ENCODE results near the gene XRN1. TPM values are rescaled to one million over a fixed set of nuclear protein-coding genes. Genes with fewer than 3 reads are reported as not detected.
"Not testable (repeated sequence)": the region's sequence is repeated elsewhere in the genome, so short reads cannot be mapped to it uniquely, and the experiment has no call there.

The XRN1 gene
- polyA plus RNA-seq, 2 donors, result 4.3 to 4.9 TPM

DNA sequence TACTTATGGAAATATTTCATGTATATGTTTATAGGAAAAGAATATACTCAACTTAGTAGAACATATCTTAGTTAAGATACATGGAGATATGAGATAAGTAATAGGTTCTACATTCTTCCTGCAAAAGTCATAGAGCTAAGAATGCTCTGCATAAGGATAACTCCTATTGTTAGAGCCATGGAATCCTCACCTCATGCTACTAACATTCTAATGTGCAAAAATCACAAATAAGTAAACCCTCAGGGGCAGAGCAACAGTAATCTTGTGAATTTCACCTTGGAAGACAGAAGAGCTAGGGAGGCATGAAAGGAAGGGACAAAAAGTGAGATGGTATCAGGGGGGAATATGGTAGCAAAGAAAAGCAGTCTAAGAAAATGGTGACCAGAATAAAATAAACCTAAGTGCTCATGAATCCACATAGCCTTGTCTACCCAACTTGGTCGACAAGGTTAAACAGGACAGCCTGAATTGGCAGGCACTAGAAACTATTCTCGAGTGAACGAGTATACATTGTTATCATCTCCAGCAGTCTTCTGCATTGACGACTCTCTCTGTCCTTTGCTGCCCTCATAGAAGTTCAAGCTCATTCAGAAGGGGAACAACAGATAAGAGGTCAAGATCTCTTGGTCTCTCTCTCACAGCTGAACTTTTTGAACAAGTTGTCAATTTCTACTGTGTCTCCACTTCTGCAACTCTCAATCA, 52.8 kb downstream of the XRN1 start:
- H3K27ac ChIP-seq (ENCODE audit: low read depth in 2 of 2, low read length in 1 of 2), result no peak overlapping the region
- H3K4me3 ChIP-seq (ENCODE audit: low read depth in 1 of 2, low read length in 2 of 2), result no peak overlapping the region
- no peaks in the 10 kb centered on the region for H3K27me3 ChIP-seq (ENCODE audit: control insufficient read depth in 1 of 2, insufficient read depth in 2 of 2, low read length in 2 of 2)
- no peaks in the 10 kb centered on the region for H3K4me1 ChIP-seq (ENCODE audit: control insufficient read depth in 2 of 2, insufficient read depth in 2 of 2, low read length in 1 of 2)
- no peaks in the 10 kb centered on the region for H3K9me3 ChIP-seq (ENCODE audit: control insufficient read depth in 2 of 2, insufficient read depth in 1 of 2, low read depth in 1 of 2, low read length in 1 of 2)
- peaks cover 4 to 10% of the 10 kb centered on the region in 2 donors for H3K36me3 ChIP-seq (ENCODE audit: control insufficient read depth in 2 of 2, insufficient read depth in 2 of 2, low read length in 1 of 2)
- 86 to 97% methylated on average over 4 of the region's 4 CpGs for WGBS, 2 donors

GRCh38 chr3:142385078-142385477, 62.8 kb downstream of the XRN1 start:
- WGBS, 2 donors, result 97 to 98% methylated on average over 2 of the region's 2 CpGs
- Histone ChIP-seq H3K36me3 (ENCODE audit: control insufficient read depth in 2 of 2, insufficient read depth in 2 of 2, low read length in 1 of 2) (peaks cover 3 to 5% of the 10 kb centered on the region in 2 donors), H3K4me1 (ENCODE audit: control insufficient read depth in 2 of 2, insufficient read depth in 2 of 2, low read length in 1 of 2) (no peaks in the 10 kb centered on the region), H3K27me3 (ENCODE audit: control insufficient read depth in 1 of 2, insufficient read depth in 2 of 2, low read length in 2 of 2) (no peaks in the 10 kb centered on the region), H3K9me3 (ENCODE audit: control insufficient read depth in 2 of 2, insufficient read depth in 1 of 2, low read depth in 1 of 2, low read length in 1 of 2) (no peaks in the 10 kb centered on the region), H3K4me3 (ENCODE audit: low read depth in 1 of 2, low read length in 2 of 2) (no peak overlapping the region), H3K27ac (ENCODE audit: low read depth in 2 of 2, low read length in 1 of 2) (no peak overlapping the region)

DNA sequence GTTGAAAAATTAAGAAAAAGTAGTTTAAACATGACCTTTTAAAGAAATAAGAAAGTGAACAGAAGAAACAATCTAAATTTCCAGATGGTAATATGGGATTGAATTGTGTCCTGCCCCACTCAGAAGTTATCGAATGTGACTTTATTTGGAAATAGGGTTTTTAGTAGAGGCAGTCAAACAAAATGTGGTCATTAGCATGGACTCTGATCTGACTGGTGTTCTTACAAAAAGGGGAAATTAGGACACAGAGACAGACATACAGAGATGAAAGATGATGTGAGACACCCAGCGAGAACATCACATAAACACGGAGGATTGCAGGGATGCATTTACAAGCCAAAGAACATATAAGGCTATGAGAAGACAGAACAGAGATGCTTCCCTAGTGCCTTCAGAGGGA, 73.2 kb downstream of the XRN1 start:
- Histone ChIP-seq H3K4me1 (ENCODE audit: control insufficient read depth in 2 of 2, insufficient read depth in 2 of 2, low read length in 1 of 2) (no peaks in the 10 kb centered on the region), H3K36me3 (ENCODE audit: control insufficient read depth in 2 of 2, insufficient read depth in 2 of 2, low read length in 1 of 2) (peaks cover 0 to 6% of the 10 kb centered on the region in 2 donors), H3K27ac (ENCODE audit: low read depth in 2 of 2, low read length in 1 of 2) (no peak overlapping the region), H3K4me3 (ENCODE audit: low read depth in 1 of 2, low read length in 2 of 2) (no peak overlapping the region), H3K9me3 (ENCODE audit: control insufficient read depth in 2 of 2, insufficient read depth in 1 of 2, low read depth in 1 of 2, low read length in 1 of 2) (no peaks in the 10 kb centered on the region), H3K27me3 (ENCODE audit: control insufficient read depth in 1 of 2, insufficient read depth in 2 of 2, low read length in 2 of 2) (no peaks in the 10 kb centered on the region)
- WGBS, 2 donors, result 95 to 97% methylated on average over 3 of the region's 3 CpGs

DNA sequence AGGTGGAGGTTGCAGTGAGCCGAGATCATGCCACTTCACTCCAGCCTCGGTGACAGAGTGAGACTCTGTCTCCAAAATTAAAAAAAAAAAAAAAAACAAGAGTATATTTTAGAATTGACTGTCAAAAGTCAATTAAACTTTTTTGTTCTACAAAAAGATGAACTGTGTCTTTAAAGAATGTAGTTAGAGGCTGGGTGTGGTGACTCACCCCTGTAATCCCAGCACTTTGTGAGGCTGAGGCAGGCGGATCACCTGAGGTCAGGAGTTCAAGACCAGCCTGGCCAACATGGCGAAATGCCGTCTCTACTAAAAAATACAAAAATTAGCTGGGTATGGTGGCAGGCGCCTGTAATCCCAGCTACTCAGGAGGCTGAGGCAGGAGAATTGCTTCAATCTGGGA, 78.3 kb downstream of the XRN1 start:
- not testable (repeated sequence) for H3K4me1 ChIP-seq (ENCODE audit: control insufficient read depth in 2 of 2, insufficient read depth in 2 of 2, low read length in 1 of 2); H3K36me3 ChIP-seq (ENCODE audit: control insufficient read depth in 2 of 2, insufficient read depth in 2 of 2, low read length in 1 of 2); H3K9me3 ChIP-seq (ENCODE audit: control insufficient read depth in 2 of 2, insufficient read depth in 1 of 2, low read depth in 1 of 2, low read length in 1 of 2); H3K27ac ChIP-seq (ENCODE audit: low read depth in 2 of 2, low read length in 1 of 2); H3K4me3 ChIP-seq (ENCODE audit: low read depth in 1 of 2, low read length in 2 of 2); H3K27me3 ChIP-seq (ENCODE audit: control insufficient read depth in 1 of 2, insufficient read depth in 2 of 2, low read length in 2 of 2)
- WGBS, 2 donors, result 89 to 92% methylated on average over 6 of the region's 6 CpGs

DNA sequence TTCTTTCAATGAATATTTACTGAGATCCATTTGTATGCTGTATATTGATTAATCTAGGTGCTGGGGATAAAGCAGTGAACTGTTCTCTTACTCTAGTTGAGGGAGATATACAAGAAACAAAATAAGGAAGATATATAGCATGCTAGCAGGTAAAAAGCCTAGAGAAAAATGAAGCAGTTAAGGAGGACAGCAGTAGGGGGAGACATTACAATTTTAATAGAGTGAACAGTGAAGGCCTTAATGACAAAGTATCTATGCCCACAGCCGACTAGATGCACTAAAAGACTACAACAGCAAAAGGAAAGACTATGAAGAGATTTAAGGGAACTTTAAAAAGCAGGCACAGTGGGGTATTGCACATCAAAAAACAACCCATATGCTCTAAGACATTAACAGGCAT, 81.4 kb downstream of the XRN1 start:
- H3K9me3 ChIP-seq (ENCODE audit: control insufficient read depth in 2 of 2, insufficient read depth in 1 of 2, low read depth in 1 of 2, low read length in 1 of 2), result no peaks in the 10 kb centered on the region
- no peak overlapping the region for H3K4me3 ChIP-seq (ENCODE audit: low read depth in 1 of 2, low read length in 2 of 2)
- 70 to 73% methylated on average over 1 of the region's 1 CpG for WGBS, 2 donors
- no peaks in the 10 kb centered on the region for H3K27me3 ChIP-seq (ENCODE audit: control insufficient read depth in 1 of 2, insufficient read depth in 2 of 2, low read length in 2 of 2)
- H3K27ac ChIP-seq (ENCODE audit: low read depth in 2 of 2, low read length in 1 of 2), result no peak overlapping the region
- no peaks in the 10 kb centered on the region for H3K36me3 ChIP-seq (ENCODE audit: control insufficient read depth in 2 of 2, insufficient read depth in 2 of 2, low read length in 1 of 2)
- H3K4me1 ChIP-seq (ENCODE audit: control insufficient read depth in 2 of 2, insufficient read depth in 2 of 2, low read length in 1 of 2), result no peaks in the 10 kb centered on the region

GRCh38 chr3:142363936-142364467, 83.8 kb downstream of the XRN1 start:
- Histone ChIP-seq H3K4me1 (ENCODE audit: control insufficient read depth in 2 of 2, insufficient read depth in 2 of 2, low read length in 1 of 2) (no peaks in the 10 kb centered on the region), H3K9me3 (ENCODE audit: control insufficient read depth in 2 of 2, insufficient read depth in 1 of 2, low read depth in 1 of 2, low read length in 1 of 2) (no peaks in the 10 kb centered on the region), H3K27ac (ENCODE audit: low read depth in 2 of 2, low read length in 1 of 2) (no peak overlapping the region), H3K4me3 (ENCODE audit: low read depth in 1 of 2, low read length in 2 of 2) (no peak overlapping the region), H3K36me3 (ENCODE audit: control insufficient read depth in 2 of 2, insufficient read depth in 2 of 2, low read length in 1 of 2) (no peaks in the 10 kb centered on the region), H3K27me3 (ENCODE audit: control insufficient read depth in 1 of 2, insufficient read depth in 2 of 2, low read length in 2 of 2) (no peaks in the 10 kb centered on the region)
- WGBS, 2 donors, result 79 to 92% methylated on average over 2 of the region's 2 CpGs

DNA sequence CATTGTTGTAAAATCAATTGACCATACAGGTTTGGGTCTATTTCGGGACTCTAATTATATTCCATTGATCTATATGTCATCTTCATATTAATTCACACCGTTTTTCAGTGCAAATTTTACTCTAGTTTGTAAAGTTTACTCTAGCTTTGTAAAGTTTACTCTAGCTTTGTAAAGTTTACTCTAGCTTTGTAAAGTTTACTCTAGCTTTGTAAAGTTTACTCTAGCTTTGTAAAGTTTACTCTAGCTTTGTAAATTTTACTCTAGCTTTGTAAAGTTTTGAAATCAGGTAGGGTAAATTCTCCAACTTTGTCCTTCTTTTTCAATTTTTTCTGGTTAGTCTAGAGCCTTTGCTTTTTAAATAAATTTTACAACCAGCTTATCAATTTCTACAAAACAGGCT, 84.4 kb downstream of the XRN1 start:
- not testable (repeated sequence) for H3K9me3 ChIP-seq (ENCODE audit: control insufficient read depth in 2 of 2, insufficient read depth in 1 of 2, low read depth in 1 of 2, low read length in 1 of 2); H3K27ac ChIP-seq (ENCODE audit: low read depth in 2 of 2, low read length in 1 of 2); H3K27me3 ChIP-seq (ENCODE audit: control insufficient read depth in 1 of 2, insufficient read depth in 2 of 2, low read length in 2 of 2); H3K4me3 ChIP-seq (ENCODE audit: low read depth in 1 of 2, low read length in 2 of 2); H3K4me1 ChIP-seq (ENCODE audit: control insufficient read depth in 2 of 2, insufficient read depth in 2 of 2, low read length in 1 of 2); H3K36me3 ChIP-seq (ENCODE audit: control insufficient read depth in 2 of 2, insufficient read depth in 2 of 2, low read length in 1 of 2)
- WGBS, 2 donors, result 59 to 65% methylated on average over 2 of the region's 2 CpGs

DNA sequence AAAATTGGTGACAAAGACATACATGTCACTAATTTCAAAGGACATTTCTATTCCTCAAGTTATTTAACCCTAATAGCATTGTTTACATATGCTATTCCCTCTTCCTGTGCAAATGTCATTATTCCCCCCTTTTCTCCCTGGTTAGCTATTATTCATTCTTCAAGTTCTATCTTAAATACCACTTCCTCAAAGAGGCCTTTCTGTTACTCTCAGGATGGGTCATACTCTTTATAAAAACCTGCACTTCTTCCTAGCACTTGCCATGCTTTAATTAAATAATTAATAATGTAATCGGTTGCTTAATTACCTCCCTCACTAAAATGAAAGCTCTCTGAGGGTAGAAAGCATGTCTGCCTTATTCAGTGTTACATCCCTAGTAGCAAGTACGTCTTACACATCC, 88.5 kb downstream of the XRN1 start:
- no peaks in the 10 kb centered on the region for H3K4me1 ChIP-seq (ENCODE audit: control insufficient read depth in 2 of 2, insufficient read depth in 2 of 2, low read length in 1 of 2)
- peaks cover 6 to 9% of the 10 kb centered on the region in 2 donors for H3K36me3 ChIP-seq (ENCODE audit: control insufficient read depth in 2 of 2, insufficient read depth in 2 of 2, low read length in 1 of 2)
- H3K27ac ChIP-seq (ENCODE audit: low read depth in 2 of 2, low read length in 1 of 2), result no peak overlapping the region
- no peaks in the 10 kb centered on the region for H3K9me3 ChIP-seq (ENCODE audit: control insufficient read depth in 2 of 2, insufficient read depth in 1 of 2, low read depth in 1 of 2, low read length in 1 of 2)
- 95 to 99% methylated on average over 2 of the region's 2 CpGs for WGBS, 2 donors
- H3K27me3 ChIP-seq (ENCODE audit: control insufficient read depth in 1 of 2, insufficient read depth in 2 of 2, low read length in 2 of 2), result no peaks in the 10 kb centered on the region
- H3K4me3 ChIP-seq (ENCODE audit: low read depth in 1 of 2, low read length in 2 of 2), result no peak overlapping the region

- 94 to 96% methylated on average over 3 of the region's 3 CpGs for WGBS, 2 donors
- peaks cover 7 to 9% of the 10 kb centered on the region in 2 donors for H3K36me3 ChIP-seq (ENCODE audit: control insufficient read depth in 2 of 2, insufficient read depth in 2 of 2, low read length in 1 of 2)
- no peaks in the 10 kb centered on the region for H3K27me3 ChIP-seq (ENCODE audit: control insufficient read depth in 1 of 2, insufficient read depth in 2 of 2, low read length in 2 of 2)
- H3K9me3 ChIP-seq (ENCODE audit: control insufficient read depth in 2 of 2, insufficient read depth in 1 of 2, low read depth in 1 of 2, low read length in 1 of 2), result no peaks in the 10 kb centered on the region
- H3K27ac ChIP-seq (ENCODE audit: low read depth in 2 of 2, low read length in 1 of 2), result no peak overlapping the region
- H3K4me3 ChIP-seq (ENCODE audit: low read depth in 1 of 2, low read length in 2 of 2), result no peak overlapping the region
- no peaks in the 10 kb centered on the region for H3K4me1 ChIP-seq (ENCODE audit: control insufficient read depth in 2 of 2, insufficient read depth in 2 of 2, low read length in 1 of 2)
Observed at GRCh38 chr3:142356818-142357217, 91.0 kb downstream of the XRN1 start.

- peaks cover 7 to 9% of the 10 kb centered on the region in 2 donors for H3K36me3 ChIP-seq (ENCODE audit: control insufficient read depth in 2 of 2, insufficient read depth in 2 of 2, low read length in 1 of 2)
- H3K27me3 ChIP-seq (ENCODE audit: control insufficient read depth in 1 of 2, insufficient read depth in 2 of 2, low read length in 2 of 2), result no peaks in the 10 kb centered on the region
- 91 to 93% methylated on average over 3 of the region's 3 CpGs for WGBS, 2 donors
- no peaks in the 10 kb centered on the region for H3K4me1 ChIP-seq (ENCODE audit: control insufficient read depth in 2 of 2, insufficient read depth in 2 of 2, low read length in 1 of 2)
- H3K9me3 ChIP-seq (ENCODE audit: control insufficient read depth in 2 of 2, insufficient read depth in 1 of 2, low read depth in 1 of 2, low read length in 1 of 2), result no peaks in the 10 kb centered on the region
- H3K27ac ChIP-seq (ENCODE audit: low read depth in 2 of 2, low read length in 1 of 2), result no peak overlapping the region
- H3K4me3 ChIP-seq (ENCODE audit: low read depth in 1 of 2, low read length in 2 of 2), result peak overlapping the region in 1 of 2 donors; percentile 10
Observed at GRCh38 chr3:142355692-142356091, 92.1 kb downstream of the XRN1 start.
